Fibroblast of skin of left quadriceps (primary cell): ENCODE measurements around the gene AMIGO1.

Experiments
- DNase-seq, 2 experiments: peaks; one replicate each; pipeline ENCODE4 v3.0.0-alpha.2; 2013; ENCODE audit warnings: low read depth in 2 of 2

AMIGO1 gene, protein sequence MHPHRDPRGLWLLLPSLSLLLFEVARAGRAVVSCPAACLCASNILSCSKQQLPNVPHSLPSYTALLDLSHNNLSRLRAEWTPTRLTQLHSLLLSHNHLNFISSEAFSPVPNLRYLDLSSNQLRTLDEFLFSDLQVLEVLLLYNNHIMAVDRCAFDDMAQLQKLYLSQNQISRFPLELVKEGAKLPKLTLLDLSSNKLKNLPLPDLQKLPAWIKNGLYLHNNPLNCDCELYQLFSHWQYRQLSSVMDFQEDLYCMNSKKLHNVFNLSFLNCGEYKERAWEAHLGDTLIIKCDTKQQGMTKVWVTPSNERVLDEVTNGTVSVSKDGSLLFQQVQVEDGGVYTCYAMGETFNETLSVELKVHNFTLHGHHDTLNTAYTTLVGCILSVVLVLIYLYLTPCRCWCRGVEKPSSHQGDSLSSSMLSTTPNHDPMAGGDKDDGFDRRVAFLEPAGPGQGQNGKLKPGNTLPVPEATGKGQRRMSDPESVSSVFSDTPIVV

DNA sequence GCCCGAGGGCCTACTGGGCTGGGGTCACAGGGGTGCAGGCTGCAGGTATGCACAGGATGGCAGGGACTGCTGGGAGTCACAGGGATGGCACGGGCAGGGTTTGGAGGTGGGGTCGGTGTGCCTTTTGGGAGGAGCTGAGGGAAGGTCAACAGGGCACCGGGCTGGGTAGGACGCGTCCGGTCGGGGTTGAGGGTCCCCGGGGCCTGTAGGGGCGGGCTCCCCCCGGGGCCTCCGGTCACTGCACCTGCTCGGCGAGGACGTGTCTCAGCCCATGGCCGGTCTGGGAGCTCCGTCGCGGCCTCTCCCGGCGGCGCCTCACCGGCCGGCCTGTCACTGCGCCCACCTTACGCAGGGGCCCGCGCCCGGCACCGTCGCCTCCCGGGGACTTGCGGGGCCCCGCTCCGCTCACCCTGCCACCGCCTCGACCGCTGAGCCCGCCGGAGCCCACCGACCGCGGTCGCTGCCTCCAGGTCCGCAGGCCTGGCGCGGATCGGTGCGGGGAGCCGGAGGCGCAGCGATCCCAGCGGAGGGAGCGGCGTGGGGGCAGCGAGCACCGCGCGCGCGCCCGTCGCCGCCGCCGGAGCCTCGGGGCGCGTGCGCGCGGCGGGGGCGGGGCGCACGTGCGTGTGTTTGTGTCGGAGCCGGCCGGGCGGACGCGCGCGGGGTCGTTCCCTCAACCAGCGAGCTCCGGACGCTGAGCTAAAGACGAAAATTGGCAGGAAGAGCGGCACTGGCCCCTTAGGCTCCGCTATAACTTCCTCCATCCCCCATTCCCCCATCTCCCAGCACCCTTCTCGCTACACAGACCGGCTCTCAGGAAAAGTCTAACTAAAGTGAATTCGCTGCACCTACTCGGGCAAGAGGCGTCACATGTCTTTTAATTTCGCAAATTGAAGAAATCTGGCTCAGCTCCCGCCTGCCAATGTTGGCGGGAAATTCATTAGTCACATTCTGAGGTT lies at the start of gene AMIGO1:
Gene AMIGO1 (minus strand): TSS at position 552 of the 959 bp plus-strand sequence. CDS start 815 bp downstream, outside the sequence.
- no peak for DNase-seq

- DNase-seq, result no peak
These were observed 48.0 kb upstream of the AMIGO1 start for GRCh38 chr1:109557520-109557919.

- no peak for DNase-seq
These were observed 47.0 kb upstream of the AMIGO1 start for GRCh38 chr1:109556563-109556962.

DNA sequence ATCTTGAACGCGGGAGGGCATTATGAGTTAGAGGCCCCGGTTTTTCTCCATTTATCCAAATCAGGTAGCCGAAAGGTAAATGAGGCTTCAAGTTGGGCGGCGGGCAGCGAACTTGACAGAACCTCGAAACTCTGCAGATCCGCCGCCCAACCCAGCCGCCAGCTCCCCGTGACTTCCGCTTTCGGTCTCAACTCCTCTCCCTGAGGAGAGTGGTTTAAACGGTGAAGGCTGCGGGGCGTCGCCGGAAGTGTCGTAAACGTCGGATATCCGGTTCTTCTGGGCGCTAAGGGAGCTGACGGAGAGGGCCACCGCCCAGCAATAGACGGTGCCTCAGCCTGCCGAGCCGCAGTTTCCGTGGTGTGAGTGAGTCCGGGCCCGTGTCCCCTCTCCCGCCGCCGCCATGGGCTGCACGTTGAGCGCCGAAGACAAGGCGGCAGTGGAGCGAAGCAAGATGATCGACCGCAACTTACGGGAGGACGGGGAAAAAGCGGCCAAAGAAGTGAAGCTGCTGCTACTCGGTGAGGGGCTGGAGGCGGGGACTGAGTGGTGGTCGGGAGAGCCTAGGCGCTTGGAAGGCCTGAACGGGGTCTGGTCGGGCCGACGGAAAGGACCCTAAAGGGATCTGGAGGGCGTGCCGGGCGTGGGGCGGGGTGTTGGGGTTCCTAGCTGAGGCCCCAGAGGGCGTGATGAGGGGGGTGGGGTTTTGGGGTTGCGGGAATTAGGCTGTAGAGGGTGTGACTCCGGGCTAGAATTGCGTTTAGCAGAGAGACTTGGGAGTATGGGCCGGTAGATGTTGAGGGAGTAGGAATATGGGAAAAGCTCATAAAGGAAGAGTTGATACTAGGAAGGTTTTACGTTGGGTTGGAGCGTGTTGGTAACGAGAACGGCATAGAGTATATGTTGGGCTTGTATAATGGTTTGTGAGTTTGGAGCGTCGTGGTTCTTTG lies 39.1 kb upstream of the AMIGO1 start, which contains the start of gene GNAI3:
Gene GNAI3 (plus strand): TSS at position 295 of the 947 bp plus-strand sequence. CDS start 106 bp downstream, at position 401.
- DNase-seq, result peak; percentile 86

GRCh38 chr1:109547463-109548320 lies 38.2 kb upstream of the AMIGO1 start:
- DNase-seq, result no peak

DNA sequence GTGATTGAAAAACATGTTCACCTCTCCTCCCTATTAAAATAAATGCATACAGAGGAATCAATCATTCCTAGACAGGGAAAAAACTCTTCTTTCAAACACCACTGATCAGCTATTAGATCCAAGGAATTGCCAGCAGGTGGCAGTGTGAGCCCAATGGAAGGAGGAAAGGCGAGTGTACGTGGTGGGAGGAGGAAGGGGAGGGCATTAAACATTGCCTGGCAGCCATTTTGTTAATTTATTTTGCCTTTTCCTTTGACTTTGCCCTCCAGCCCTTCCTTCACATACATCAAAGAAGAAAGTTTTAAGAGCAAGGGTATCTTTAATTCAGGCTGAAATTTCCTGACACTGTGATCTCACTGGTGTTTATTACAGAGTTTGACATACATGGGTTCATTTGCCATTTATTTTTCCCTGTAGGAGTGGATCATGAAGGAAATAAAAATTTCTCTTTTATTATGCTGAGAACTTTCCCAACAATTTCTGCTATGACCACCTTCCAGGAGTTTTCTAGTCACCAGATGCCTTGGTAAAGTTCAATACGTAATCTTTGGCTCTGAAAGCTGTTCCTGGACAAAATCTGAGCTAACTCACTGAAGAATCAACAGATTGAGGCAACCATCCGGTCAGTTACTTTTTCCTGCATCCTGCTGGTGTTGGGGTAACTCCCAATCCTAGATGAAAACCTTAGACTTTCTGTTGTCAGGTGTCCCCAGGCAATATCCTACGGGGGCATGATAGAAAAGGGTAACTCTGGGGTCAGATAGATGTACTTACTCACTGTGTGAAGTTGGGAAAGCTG lies 37.0 kb upstream of the AMIGO1 start:
- DNase-seq, result peak; percentile 74 to 77

DNA sequence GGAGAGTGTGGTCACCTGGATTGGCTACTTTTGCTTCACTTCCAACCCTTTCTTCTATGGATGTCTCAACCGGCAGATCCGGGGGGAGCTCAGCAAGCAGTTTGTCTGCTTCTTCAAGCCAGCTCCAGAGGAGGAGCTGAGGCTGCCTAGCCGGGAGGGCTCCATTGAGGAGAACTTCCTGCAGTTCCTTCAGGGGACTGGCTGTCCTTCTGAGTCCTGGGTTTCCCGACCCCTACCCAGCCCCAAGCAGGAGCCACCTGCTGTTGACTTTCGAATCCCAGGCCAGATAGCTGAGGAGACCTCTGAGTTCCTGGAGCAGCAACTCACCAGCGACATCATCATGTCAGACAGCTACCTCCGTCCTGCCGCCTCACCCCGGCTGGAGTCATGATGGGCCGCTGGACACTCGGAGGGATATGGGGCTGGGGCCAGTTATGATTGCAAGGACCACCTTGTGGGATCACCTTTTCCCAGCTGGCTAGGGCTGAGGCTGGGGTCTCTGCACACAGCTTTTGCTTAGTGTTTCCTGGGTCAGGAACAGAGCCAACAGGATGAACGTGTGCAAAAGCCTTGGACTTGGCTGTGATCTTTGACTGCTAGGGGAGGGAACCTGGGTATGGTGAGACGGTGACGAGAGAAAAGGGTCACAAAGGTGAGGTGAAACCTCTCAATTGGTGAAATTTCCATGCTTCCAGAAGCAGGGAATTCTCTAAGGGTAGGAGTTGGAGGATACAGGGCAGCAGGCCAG lies 34.6 kb upstream of the AMIGO1 start:
- no peak for DNase-seq

GRCh38 chr1:109543283-109543987 lies 33.9 kb upstream of the AMIGO1 start:
- no peak for DNase-seq

- no peak for DNase-seq
These were observed 33.1 kb upstream of the AMIGO1 start for GRCh38 chr1:109542657-109543056.

DNA sequence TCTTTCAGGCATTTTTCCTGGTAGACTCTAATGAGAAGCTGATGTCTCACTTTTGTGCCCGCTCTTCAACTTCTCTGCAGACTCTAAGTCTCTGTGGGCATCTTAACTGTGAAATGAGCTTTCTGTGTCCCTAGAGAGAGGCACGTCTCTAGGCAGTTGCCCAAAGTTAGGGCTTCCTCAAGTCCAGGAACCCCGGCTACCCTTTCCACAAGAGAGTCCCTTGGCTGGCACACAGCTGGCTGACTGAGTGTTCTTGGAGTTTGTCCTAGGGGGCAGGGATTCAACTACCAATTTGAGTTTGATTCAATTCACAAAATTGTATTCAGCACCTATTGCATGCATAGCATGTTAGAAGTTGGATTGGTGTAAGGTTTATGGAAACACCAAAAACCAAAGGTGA lies 31.6 kb upstream of the AMIGO1 start:
- DNase-seq, result no peak

GRCh38 chr1:109539676-109540075 lies 30.1 kb upstream of the AMIGO1 start, which contains the start of gene GPR61:
Gene GPR61 (plus strand): TSS chr1:109539872. CDS start chr1:109543023, 3,151 bp downstream.
- DNase-seq, result no peak

DNA sequence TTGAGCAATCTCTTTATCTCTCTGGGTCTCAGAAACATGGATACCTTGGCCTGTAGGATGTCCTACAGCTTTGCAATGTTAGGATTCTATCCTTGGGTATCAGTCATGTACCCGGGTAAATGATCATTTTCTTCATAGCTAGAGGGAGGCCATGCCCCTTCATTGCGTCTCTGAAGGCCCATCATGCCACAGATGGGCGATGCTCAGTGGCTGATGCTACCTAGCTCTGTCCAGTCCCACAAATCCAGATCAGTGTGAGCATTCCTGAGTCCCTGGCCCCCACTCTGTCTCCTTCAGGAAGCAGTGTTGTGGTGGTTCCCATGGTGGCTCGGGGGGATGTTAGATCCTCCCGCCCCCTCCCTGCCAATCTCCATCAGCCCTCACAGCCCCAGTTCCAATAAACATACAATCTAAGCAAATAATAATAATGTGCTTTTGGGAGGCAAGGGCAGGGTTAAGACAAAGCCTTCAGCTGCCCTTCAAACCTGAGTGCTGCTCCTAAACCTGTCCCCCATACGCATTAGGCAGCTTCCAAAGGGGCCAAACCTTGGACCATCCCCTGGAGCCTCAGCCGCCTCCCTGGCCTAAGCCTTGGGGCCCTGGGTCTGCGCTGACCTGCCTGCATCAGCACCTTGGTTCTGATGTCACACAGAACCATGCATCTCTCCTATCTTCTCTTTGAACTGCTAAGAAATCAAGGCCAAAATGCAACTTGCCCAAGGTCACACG lies 29.5 kb upstream of the AMIGO1 start:
- DNase-seq, result no peak

- no peak for DNase-seq
These were observed 28.1 kb upstream of the AMIGO1 start for GRCh38 chr1:109537450-109538178.

GRCh38 chr1:109535971-109536491 lies 26.5 kb upstream of the AMIGO1 start:
- no peak for DNase-seq

- DNase-seq, result no peak
These were observed 26.0 kb upstream of the AMIGO1 start for GRCh38 chr1:109535481-109535880.

DNA sequence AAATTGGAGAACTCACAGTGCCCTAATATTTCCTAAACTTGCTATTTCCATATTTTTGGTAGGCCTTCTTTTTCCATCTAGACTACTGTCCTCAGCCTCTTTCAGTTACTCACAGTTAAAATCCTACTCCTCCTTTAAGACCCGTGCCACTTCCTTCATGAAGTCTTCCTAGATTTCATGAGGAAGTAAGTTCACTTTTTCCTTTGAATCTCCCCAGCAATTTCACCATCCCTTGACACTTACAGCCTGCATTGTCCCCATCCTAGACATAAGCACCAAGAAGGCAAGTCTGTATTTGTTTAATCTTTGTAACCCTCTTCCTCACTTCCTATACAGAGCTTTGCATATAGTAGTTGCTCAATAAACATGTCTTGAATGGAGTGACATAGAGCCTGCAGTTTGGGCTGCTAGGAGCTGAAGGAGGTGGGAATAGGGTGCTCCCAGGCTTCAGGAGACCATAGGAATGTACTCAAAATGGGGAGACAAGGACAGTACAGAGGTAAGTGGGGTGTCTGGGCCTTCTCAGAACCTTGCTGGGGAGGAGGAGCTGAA lies 24.9 kb upstream of the AMIGO1 start:
- DNase-seq, result no peak
